Measurements from ENCODE around the gene TMEM175.

TMEM175 gene

GRCh38 chr4:1000686-1001260 is 68.5 kb downstream of the TMEM175 start:
- DNase-seq (ENCODE audit: low read depth, low spot score) = no peak
- no peak for TF ChIP-seq CTCF (IDR thresholded peaks at IDR 0.05; ENCODE audit: insufficient read depth, low read length, missing control alignments)
- CTCF ChIA-PET = no interaction called here
- H3K4me3 ChIP-seq (ENCODE audit: low read depth, low read length) = no peak overlapping the region
- POLR2A ChIA-PET = no interaction called here

GRCh38 chr4:1001561-1002130 is 69.4 kb downstream of the TMEM175 start:
- ChIA-PET CTCF (no interaction called here), POLR2A (no interaction called here)
- no peak for DNase-seq (ENCODE audit: low read depth, low spot score)
- H3K4me3 ChIP-seq (ENCODE audit: low read depth, low read length) = no peak overlapping the region
- no peak for TF ChIP-seq CTCF (IDR thresholded peaks at IDR 0.05; ENCODE audit: insufficient read depth, low read length, missing control alignments)

- CTCF ChIA-PET = no interaction called here
Observed at GRCh38 chr4:1002131-1002630, 69.9 kb downstream of the TMEM175 start.

GRCh38 chr4:1002631-1003251 is 70.5 kb downstream of the TMEM175 start:
- no peak overlapping the region for H3K4me3 ChIP-seq (ENCODE audit: low read depth, low read length)

More at GRCh38 chr4:1002131-1002630, 69.9 kb downstream of the TMEM175 start:
- DNase-seq (ENCODE audit: low read depth, low spot score) = no peak
- POLR2A ChIA-PET = no interaction called here
- H3K4me3 ChIP-seq (ENCODE audit: low read depth, low read length) = no peak overlapping the region
- no peak for TF ChIP-seq CTCF (IDR thresholded peaks at IDR 0.05; ENCODE audit: insufficient read depth, low read length, missing control alignments)

GRCh38 chr4:1003271-1004070 is 71.2 kb downstream of the TMEM175 start:
- TF ChIP-seq CTCF (IDR thresholded peaks at IDR 0.05; ENCODE audit: insufficient read depth, low read length, missing control alignments) = no peak
- ChIA-PET POLR2A (no interaction called here), CTCF (no interaction called here)
- no peak for DNase-seq (ENCODE audit: low read depth, low spot score)
- no peak overlapping the region for H3K4me3 ChIP-seq (ENCODE audit: low read depth, low read length)

More at GRCh38 chr4:1002631-1003251, 70.5 kb downstream of the TMEM175 start:
- TF ChIP-seq CTCF (IDR thresholded peaks at IDR 0.05; ENCODE audit: insufficient read depth, low read length, missing control alignments) = no peak
- ChIA-PET POLR2A (no interaction called here), CTCF (no interaction called here)
- DNase-seq (ENCODE audit: low read depth, low spot score) = no peak

GRCh38 chr4:1004071-1004418 is 71.8 kb downstream of the TMEM175 start:
- ChIA-PET CTCF (no interaction called here), POLR2A (no interaction called here)
- TF ChIP-seq CTCF (IDR thresholded peaks at IDR 0.05; ENCODE audit: insufficient read depth, low read length, missing control alignments) = no peak
- H3K4me3 ChIP-seq (ENCODE audit: low read depth, low read length) = no peak overlapping the region
- DNase-seq (ENCODE audit: low read depth, low spot score) = no peak
